GM21423 (cell line): Measurements from ENCODE around the gene RPL36.
"Not testable (repeated sequence)": the region's sequence is repeated elsewhere in the genome, so short reads cannot be mapped to it uniquely, and the experiment has no call there.

Experiments used
- ATAC-seq: cut with Tn5 transposase; IDR thresholded peaks from one replicate; pipeline ENCODE4 v1.9.1; 2021; ENCODE audit warnings: mild to moderate bottlenecking, moderate library complexity; ENCODE audit not compliant: unreplicated experiment

RPL36 gene

GRCh38 chr19:5688262-5688881 is 1.7 kb upstream of the RPL36 start:
- ATAC-seq = not testable (repeated sequence)

- no peak for ATAC-seq
Observed at GRCh38 chr19:5690955-5691821, 1.1 kb downstream of the RPL36 start.

DNA sequence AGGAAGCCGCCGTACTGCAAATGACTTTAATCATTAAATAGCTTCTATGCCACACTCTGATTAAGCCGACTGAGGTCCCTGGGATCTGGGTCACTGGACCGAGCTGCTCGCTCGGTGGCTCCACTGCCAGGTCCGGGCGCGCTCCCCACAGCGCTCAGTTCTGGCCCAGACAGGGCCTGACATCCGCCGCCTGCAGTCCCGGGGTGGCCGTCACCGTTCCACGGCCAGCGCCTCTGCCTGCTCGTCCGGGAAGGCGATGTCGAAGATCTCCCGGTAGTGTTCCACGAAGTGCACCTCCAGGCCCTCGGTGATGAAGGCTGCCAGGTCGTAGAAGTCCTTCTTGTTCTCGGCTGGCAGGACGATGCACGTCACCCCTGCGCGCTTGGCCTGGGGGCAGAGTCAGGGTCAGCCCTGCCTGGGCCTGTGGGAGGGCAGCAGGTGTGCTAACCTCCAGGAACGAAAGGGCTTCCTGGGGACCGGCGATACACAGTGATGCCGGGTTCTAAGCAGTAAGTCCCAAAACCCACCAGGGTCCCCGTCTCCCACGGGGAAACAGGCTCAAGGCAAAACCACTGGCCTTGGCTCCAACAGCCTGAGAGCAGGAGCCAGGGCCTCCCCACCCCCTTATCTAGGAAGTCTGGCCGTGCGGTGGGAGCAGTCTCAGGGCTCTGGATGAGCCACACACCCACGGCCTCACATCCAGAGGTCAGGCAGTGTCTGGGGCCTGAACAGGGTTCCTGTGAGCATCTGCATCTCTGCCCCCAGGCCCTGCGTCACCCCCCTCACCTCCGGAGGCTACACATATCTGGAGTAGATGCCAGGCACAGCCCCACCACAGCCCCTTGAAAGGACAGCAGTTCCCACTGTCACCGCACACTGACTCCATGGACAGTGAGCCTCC is 2.0 kb downstream of the RPL36 start:
- ATAC-seq = no peak

DNA sequence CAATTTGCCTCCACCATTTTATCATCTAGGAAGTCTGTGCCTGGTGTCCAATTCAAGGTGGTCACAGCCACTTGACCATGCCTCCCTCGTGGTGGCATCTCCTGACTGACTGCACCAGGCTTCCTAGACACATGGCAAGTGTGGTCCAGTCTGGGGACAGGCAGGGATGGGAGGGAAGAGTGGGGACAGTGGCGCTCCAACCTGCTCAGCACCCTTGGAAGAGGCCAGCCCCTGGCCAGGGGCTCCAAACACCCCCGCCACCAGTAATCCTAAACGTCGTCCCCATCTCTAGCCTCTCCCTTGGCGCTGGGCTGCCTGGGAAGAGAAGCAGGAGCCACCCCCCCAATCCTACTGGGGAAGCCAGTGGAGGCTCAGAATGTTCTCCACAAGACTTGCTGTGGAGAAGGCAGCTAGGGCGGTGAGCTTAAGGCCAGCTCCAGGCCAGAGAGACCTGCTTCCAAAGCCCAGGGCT is 2.7 kb downstream of the RPL36 start:
- no peak for ATAC-seq

DNA sequence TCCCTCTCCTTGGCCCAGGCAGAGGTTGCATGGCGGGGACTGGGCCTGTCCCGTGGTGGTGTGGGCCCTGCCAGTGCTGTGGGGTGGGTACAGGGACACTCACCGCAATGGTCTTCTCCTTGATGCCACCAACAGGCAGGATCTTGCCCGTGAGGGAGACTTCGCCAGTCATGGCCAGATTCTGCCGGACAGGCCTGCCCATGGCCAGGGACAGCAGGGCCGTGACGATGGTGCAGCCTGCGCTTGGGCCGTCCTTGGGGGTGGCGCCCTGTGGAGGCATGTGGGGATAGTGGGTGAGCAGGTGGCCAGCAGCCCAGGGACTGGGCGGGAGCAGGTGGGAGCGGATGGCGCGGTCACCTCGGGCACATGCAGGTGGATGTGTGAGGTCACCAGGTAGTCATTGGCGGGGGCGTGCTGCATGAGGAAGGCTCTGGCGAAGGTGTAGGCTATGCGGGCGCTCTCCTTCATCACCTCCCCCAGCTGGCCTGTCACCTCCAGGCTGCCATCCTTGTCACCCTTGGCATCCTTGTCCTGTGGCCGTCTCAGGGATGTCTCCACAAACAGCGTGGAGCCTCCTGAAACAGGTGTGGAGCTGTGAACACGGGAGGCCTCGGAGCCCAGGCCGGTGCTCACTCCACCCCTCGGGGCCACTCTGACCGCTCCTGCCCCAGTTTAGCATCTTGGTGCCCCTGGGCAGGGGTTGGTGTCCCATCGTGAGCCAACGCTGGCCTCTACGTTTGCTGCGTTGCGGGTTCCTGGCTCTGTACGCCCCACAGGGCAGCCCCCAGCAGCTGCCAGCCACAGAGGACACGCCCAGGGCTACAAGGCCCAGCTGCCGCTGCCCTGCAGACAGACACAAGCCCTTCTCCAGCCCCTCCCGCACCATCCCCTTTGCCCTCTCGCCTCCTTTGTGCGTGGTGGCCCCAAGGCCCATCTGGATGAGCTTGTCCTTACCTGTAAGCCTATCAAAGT is 3.4 kb downstream of the RPL36 start:
- no peak for ATAC-seq

DNA sequence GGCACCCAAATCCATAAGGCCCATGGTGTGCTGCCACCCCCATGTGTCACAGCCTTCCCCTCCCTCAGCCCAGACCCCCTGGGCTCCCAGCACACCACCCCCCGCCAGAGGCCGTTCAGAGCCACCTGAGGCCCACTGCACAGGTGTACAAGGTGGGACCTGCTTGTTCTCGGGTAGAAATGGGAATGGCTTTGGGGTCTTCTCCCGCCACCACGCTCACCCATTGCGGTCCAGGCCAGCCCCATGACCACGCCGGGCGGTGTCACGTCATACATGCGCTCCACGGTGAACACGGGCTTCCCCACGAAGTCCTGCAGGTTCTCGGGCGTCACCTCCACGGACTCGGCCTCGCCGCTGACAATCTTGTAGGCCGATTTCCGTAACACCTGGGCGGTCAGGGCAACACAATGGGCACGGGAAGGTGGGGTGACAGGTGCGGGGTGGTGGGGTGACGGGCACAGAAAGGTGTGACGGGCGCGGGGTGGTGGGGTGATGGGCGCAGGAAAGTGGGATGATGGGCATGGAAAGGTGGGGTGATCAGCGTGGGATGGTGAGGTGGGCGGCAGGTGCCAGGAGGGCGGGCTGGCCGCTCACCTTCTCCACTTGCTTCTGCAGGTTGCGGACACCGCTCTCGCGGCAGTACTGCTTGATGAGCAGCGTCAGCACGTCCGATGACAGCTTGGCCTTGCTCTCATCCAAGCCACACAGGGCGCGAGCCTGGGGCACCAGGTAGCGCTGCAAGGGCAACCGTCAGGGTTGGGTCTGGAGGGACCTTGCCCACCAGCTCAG is 4.3 kb downstream of the RPL36 start:
- ATAC-seq = no peak

GRCh38 chr19:5694956-5695648 is 5.0 kb downstream of the RPL36 start:
- ATAC-seq = no peak

DNA sequence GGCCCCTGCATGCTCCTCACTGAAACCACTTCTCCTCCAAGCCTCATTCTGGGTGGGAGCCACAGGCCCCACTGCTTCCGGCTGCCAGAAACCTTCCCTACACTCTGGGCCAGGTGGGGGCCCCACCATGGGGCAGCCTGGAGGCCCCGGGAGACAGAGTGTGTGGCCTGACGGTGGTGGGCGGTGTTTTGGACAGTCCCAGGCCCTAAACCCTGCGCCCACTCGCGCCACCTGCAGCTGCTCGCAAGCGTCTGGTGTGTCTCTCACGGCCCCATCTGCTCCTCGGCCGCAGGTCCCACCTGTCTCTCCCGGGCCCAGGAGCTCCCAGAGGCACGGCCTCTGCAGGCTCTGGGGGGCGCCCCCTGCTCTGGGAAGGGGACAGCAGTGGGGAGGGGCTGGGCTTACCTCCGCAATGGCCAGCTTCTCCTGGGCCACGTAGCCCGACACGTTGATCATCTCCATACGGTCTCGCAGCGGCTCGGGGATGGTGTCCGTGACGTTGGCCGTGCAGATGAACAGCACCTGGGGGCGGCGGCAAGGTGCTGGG is 5.6 kb downstream of the RPL36 start:
- no peak for ATAC-seq

- ATAC-seq = no peak
Observed at GRCh38 chr19:5696196-5697021, 6.3 kb downstream of the RPL36 start.

DNA sequence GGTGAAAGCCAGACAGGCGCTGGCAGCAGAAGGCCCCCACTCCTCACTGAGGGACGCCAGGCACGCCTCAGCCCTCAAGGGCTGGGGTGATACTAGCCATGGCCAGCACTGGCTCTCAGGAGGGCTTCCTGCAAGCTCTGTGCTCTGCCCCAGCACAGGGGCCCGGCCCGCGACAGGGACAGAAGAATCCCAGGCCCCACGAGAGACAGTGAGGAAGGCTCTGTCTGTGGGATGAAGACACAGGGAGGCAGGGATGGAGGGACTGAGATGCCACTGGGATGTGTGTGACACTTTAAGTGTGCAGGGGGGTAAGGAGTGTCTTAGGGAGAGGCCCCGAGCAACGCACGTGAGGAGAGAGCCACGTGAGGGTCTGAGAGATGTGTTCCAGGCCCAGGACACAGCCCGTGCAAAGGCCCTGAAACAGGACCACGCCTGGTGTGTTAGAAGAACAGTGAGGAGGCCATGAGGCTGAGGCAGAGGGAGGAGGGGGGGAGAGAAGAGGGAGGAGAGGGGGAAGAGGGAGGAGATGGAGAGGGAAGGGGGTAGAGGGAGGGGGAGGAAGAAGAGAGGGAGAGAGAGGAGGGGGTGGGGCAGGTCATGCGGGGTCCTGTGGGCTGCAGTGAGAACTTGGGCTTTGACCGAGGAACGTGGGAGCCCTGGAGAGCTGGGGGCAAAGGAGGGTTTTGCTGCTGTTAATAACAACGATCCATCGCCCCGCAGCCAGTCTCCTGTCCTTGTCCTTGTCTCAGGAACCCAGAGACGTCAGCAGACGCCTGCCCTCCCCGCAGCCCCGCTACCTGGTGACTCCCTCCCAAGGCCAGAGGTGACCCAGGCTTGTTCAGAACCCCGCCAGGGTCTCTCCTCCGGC is 7.2 kb downstream of the RPL36 start:
- no peak for ATAC-seq

DNA sequence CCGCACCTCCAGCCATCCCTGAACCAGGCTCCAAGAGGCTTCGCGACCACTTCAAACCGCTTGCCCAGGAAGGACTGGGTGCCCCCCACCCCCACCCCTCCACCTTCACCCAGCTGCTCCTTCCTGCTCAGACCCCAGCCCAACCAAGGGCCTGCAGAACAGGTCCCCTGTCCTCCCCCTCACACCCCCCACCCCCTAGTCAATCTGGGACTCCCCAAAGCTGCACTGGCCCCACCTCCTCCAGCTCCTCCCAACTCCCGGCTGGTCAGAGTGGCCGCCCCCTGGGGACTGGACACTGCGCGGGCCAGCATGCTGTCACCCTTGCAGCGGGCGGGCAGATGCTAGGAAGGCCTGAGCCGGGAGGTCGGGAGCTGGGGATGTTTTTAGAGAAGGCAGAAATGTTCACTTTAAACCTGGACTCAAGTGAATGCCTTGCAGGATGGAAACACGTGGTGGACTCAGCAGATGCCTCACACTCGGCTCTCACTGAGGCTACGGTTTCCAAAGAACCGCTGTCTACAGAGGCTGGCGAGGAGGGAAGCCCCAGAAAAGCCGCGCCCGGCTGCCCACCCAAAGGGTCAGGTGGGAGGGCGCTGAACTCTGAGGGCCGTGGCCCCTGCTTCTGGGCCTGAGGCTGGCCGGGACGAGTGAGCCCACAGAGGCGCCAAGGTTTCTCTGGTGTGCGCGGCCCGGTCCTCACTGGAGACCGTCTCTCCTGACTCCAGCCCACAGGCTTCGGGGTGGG is 8.0 kb downstream of the RPL36 start:
- no peak for ATAC-seq

GRCh38 chr19:5698635-5699422 is 8.7 kb downstream of the RPL36 start:
- no peak for ATAC-seq

DNA sequence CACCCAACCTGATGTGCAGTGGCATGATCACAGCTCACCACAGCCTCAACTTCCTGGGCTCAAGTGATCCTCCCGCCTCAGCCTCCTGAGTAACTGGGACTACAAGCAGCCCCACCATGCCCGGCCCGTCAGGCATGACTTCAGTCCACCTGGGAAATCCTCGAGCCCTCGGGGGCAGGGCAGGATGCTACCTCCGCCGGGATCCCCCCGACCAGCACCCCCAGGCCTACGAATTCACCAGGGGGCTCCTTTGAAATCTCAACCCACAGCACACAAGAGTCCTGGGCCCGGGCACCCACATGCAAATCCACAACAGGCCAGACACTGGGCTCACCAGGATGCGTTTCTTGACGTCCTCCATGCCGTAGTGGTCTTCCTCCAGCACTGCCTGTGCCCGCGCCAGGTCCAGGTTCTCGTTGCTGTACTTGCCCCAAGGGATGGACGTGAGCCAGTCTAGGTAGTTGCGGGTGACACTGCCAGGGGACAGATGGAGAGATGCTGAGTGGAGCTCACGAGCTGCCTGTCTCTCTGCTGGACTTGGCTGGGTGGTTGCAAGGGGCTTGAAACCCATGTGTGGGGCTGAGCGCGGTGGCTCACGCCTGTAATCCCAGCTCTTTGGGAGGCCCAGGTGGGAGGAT is 10.5 kb downstream of the RPL36 start:
- no peak for ATAC-seq

- ATAC-seq = not testable (repeated sequence)
Observed at GRCh38 chr19:5702053-5702410, 11.9 kb downstream of the RPL36 start.
